ENCODE measurements around the gene SPIRE2.
A peak's percentile ranks its signal among the peaks of the same experiment; 100 is the strongest.

The SPIRE2 gene

GRCh38 chr16:89903908-89904515 lies 75.7 kb downstream of the SPIRE2 start:
- Histone ChIP-seq H4K91ac (ENCODE audit: low read length) (no peak overlapping the region), H3K27me3 (ENCODE audit: control insufficient read depth in 1 of 2, insufficient read depth in 1 of 2, low read length in 2 of 2) (no peaks in the 10 kb centered on the region), H3K9ac (ENCODE audit: low read length) (no peak overlapping the region), H3K79me1 (replicated peaks; ENCODE audit: low read length, poor library complexity, severe bottlenecking) (peaks cover 28% of the 10 kb centered on the region), H3K18ac (ENCODE audit: low read depth in 1 of 2, low read length in 2 of 2) (no peak overlapping the region), H2BK15ac (ENCODE audit: low read depth, poor library complexity, severe bottlenecking) (no peak overlapping the region), H2BK5ac (ENCODE audit: low read depth, low read length, poor library complexity, severe bottlenecking) (peak overlapping the region; percentile 9), H2BK120ac (ENCODE audit: low read depth, low read length) (no peak overlapping the region), H3K23ac (ENCODE audit: low read length in 2 of 2) (no peak overlapping the region), H3K14ac (ENCODE audit: low read length in 2 of 2) (no peak overlapping the region), H3K4ac (ENCODE audit: low read depth in 1 of 2, low read length in 2 of 2) (no peak overlapping the region), H3K36me3 (ENCODE audit: control insufficient read depth in 1 of 2, insufficient read depth in 2 of 2, low read depth in 1 of 2, low read length in 2 of 2) (peaks cover 75 to 88% of the 10 kb centered on the region in 2 experiments), H3K4me2 (ENCODE audit: low read length, poor library complexity, severe bottlenecking) (no peak overlapping the region), H2AK5ac (ENCODE audit: low read length, severe bottlenecking) (no peak overlapping the region), H2AFZ (ENCODE audit: low read depth, low read length) (no peak overlapping the region), H3K9me3 (ENCODE audit: control insufficient read depth, low read length) (no peaks in the 10 kb centered on the region), H2BK12ac (ENCODE audit: low read length in 2 of 2) (no peak overlapping the region), H4K8ac (ENCODE audit: low read length) (no peak overlapping the region), H3K4me3 (ENCODE audit: insufficient read depth in 1 of 2, low read depth in 1 of 2, low read length in 2 of 2) (no peak overlapping the region), H3K4me1 (ENCODE audit: control insufficient read depth, insufficient read depth, low read depth, low read length) (no peaks in the 10 kb centered on the region), H3K27ac (ENCODE audit: low read length, poor library complexity, severe bottlenecking) (no peak overlapping the region)
- no peak for DNase-seq
- 97% methylated on average over 19 of the region's 19 CpGs for WGBS

GRCh38 chr16:89904606-89905510 lies 76.6 kb downstream of the SPIRE2 start:
- Histone ChIP-seq H3K23ac (ENCODE audit: low read length in 2 of 2) (no peak overlapping the region), H3K4me3 (ENCODE audit: insufficient read depth in 1 of 2, low read depth in 1 of 2, low read length in 2 of 2) (no peak overlapping the region), H4K91ac (ENCODE audit: low read length) (no peak overlapping the region), H3K4ac (ENCODE audit: low read depth in 1 of 2, low read length in 2 of 2) (no peak overlapping the region), H3K27ac (ENCODE audit: low read length, poor library complexity, severe bottlenecking) (no peak overlapping the region), H3K4me1 (ENCODE audit: control insufficient read depth, insufficient read depth, low read depth, low read length) (no peaks in the 10 kb centered on the region), H3K9me3 (ENCODE audit: control insufficient read depth, low read length) (no peaks in the 10 kb centered on the region), H3K9ac (ENCODE audit: low read length) (no peak overlapping the region), H2BK12ac (ENCODE audit: low read length in 2 of 2) (no peak overlapping the region), H2BK5ac (ENCODE audit: low read depth, low read length, poor library complexity, severe bottlenecking) (no peak overlapping the region), H3K4me2 (ENCODE audit: low read length, poor library complexity, severe bottlenecking) (no peak overlapping the region), H3K36me3 (ENCODE audit: control insufficient read depth in 1 of 2, insufficient read depth in 2 of 2, low read depth in 1 of 2, low read length in 2 of 2) (peaks cover 74 to 87% of the 10 kb centered on the region in 2 experiments), H3K14ac (ENCODE audit: low read length in 2 of 2) (no peak overlapping the region), H3K79me1 (replicated peaks; ENCODE audit: low read length, poor library complexity, severe bottlenecking) (peaks cover 30% of the 10 kb centered on the region), H2AK5ac (ENCODE audit: low read length, severe bottlenecking) (no peak overlapping the region), H2AFZ (ENCODE audit: low read depth, low read length) (no peak overlapping the region), H3K18ac (ENCODE audit: low read depth in 1 of 2, low read length in 2 of 2) (no peak overlapping the region), H3K27me3 (ENCODE audit: control insufficient read depth in 1 of 2, insufficient read depth in 1 of 2, low read length in 2 of 2) (no peaks in the 10 kb centered on the region), H2BK15ac (ENCODE audit: low read depth, poor library complexity, severe bottlenecking) (no peak overlapping the region), H4K8ac (ENCODE audit: low read length) (no peak overlapping the region), H2BK120ac (ENCODE audit: low read depth, low read length) (no peak overlapping the region)
- 96% methylated on average over 31 of the region's 31 CpGs for WGBS
- DNase-seq: no peak

- peak; percentile 24 for DNase-seq
- Histone ChIP-seq H3K9ac (ENCODE audit: low read length) (no peak overlapping the region), H3K36me3 (ENCODE audit: control insufficient read depth in 1 of 2, insufficient read depth in 2 of 2, low read depth in 1 of 2, low read length in 2 of 2) (peaks cover 71 to 87% of the 10 kb centered on the region in 2 experiments), H3K4ac (ENCODE audit: low read depth in 1 of 2, low read length in 2 of 2) (no peak overlapping the region), H3K27ac (ENCODE audit: low read length, poor library complexity, severe bottlenecking) (no peak overlapping the region), H4K8ac (ENCODE audit: low read length) (no peak overlapping the region), H3K4me2 (ENCODE audit: low read length, poor library complexity, severe bottlenecking) (no peak overlapping the region), H2BK15ac (ENCODE audit: low read depth, poor library complexity, severe bottlenecking) (no peak overlapping the region), H2BK5ac (ENCODE audit: low read depth, low read length, poor library complexity, severe bottlenecking) (no peak overlapping the region), H3K4me3 (ENCODE audit: insufficient read depth in 1 of 2, low read depth in 1 of 2, low read length in 2 of 2) (no peak overlapping the region), H3K27me3 (ENCODE audit: control insufficient read depth in 1 of 2, insufficient read depth in 1 of 2, low read length in 2 of 2) (no peaks in the 10 kb centered on the region), H3K14ac (ENCODE audit: low read length in 2 of 2) (no peak overlapping the region), H2AK5ac (ENCODE audit: low read length, severe bottlenecking) (no peak overlapping the region), H2BK12ac (ENCODE audit: low read length in 2 of 2) (no peak overlapping the region), H3K9me3 (ENCODE audit: control insufficient read depth, low read length) (no peaks in the 10 kb centered on the region), H4K91ac (ENCODE audit: low read length) (no peak overlapping the region), H3K79me1 (replicated peaks; ENCODE audit: low read length, poor library complexity, severe bottlenecking) (peaks cover 25% of the 10 kb centered on the region), H2AFZ (ENCODE audit: low read depth, low read length) (no peak overlapping the region), H3K18ac (ENCODE audit: low read depth in 1 of 2, low read length in 2 of 2) (no peak overlapping the region), H2BK120ac (ENCODE audit: low read depth, low read length) (no peak overlapping the region), H3K23ac (ENCODE audit: low read length in 2 of 2) (no peak overlapping the region), H3K4me1 (ENCODE audit: control insufficient read depth, insufficient read depth, low read depth, low read length) (peaks cover 3% of the 10 kb centered on the region)
- 89% methylated on average over 23 of the region's 23 CpGs for WGBS
These were observed 77.3 kb downstream of the SPIRE2 start for GRCh38 chr16:89905511-89906139.
